Measurements from ENCODE around the gene GNG3.
"Not testable (repeated sequence)": the region's sequence is repeated elsewhere in the genome, so short reads cannot be mapped to it uniquely, and the experiment has no call there.

GNG3 gene

DNA sequence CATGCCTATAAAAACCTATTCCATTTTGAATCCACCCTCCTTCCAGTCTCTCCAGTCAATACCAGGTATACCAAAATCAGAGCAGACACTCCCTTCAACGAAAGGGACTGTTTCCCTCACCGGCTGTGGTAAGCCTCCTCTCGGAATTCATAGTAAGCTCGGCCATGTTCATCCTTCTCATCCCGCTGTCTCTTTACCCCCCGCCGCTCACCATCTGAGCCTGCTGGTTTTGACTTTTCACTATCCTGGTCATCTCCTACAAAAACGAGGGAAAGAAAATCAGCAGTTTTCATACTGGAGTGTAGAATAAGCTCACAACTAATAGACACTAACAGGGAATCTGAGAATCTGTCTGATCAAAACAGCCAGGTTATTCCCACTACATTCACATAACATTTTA is 16.7 kb downstream of the GNG3 start:
- no peak for DNase-seq

DNA sequence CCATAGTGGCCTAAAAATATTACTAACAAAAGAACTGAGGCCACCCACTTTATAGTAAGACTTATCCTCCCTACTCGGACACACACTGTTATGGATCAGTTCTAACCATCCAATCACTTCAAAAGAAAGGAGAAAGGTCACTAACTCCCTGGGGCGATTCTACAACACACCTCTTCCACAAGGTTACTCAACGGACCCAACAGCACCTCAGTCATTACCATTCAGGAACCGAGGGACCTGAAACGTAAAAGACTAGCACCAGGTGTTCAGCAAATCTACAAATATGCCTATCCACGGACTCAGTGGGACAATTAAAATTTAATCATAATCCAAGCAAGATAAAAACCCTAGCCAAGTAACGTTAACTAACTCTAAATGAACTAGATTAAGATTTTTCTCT is 18.2 kb downstream of the GNG3 start:
- no peak for DNase-seq

GRCh38 chr11:62726156-62726914 is 18.9 kb downstream of the GNG3 start:
- no peak for DNase-seq

- no peak for DNase-seq
Observed at GRCh38 chr11:62726915-62727164, 19.4 kb downstream of the GNG3 start.

DNA sequence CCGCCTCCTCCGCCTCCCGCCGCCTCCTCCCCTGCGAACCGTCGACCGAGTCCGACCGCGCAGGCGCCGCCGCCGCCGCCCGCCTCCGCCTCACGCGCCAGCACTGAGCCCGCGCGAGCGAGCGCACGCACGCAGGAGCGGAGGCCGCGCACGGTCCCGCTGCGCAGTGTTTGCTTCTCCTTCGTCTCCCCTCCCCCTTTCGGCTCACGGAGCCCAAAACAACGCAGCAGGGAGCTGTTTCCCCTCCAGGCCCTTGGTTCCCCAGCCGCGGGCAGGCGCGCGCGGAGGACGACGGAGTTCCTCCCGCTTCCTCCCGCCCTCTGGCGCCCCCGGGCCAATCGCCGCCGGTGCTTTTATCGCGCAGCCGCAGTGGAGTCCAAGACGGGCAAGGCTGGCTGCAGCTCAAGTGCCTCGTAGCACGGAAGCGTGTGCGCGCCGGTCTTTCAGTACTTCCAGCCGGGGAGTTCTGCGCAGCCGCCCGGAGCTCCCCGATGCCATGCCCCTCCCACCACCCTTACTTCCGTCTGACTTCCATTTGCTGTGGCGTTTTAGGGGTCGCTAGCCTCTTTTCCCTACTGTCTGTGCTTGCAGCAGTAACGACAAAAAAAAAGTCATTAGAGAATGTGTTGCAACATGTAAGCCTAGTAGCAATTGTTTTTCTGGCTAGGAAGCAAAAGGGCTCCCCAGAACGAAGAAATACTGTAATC is 19.8 kb downstream of the GNG3 start, which contains the start of gene HNRNPUL2:
Gene HNRNPUL2, minus strand, starts transcription at position 293 of the 707 bp plus-strand sequence. CDS start 301 bp downstream, outside the sequence.
- peak; percentile 99 for DNase-seq

- DNase-seq = peak; percentile 99
Observed at GRCh38 chr11:62727872-62728170, 20.3 kb downstream of the GNG3 start.

- peak; percentile 93 for DNase-seq
Observed at GRCh38 chr11:62728171-62728988, 20.9 kb downstream of the GNG3 start, which contains the start of gene TTC9C. TTC9C (plus strand) TSS chr11:62728486; CDS start chr11:62728849, 363 bp downstream.

- DNase-seq = not testable (repeated sequence)
Observed at GRCh38 chr11:62730076-62730475, 22.6 kb downstream of the GNG3 start.

DNA sequence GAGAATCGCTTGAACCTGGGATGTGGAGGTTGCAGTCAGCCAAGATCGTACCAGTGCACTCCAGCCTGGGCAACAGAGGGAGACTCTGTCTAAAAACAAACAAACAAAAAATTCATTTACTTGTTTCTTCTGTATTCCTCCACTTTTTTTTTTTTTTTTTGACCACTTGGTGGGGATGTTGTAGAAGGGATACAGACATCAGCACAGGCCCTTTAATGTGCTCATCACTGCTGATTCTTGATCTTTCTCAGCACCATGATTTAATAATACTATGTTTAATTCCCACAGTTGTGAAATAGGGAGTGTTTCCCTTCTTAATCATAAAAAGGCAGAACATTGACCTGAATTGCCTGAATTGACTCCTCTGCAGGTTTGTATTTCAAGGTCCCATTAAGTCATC is 25.4 kb downstream of the GNG3 start:
- peak; percentile 38 for DNase-seq

- DNase-seq = no peak
Observed at GRCh38 chr11:62737196-62737595, 29.7 kb downstream of the GNG3 start.

DNA sequence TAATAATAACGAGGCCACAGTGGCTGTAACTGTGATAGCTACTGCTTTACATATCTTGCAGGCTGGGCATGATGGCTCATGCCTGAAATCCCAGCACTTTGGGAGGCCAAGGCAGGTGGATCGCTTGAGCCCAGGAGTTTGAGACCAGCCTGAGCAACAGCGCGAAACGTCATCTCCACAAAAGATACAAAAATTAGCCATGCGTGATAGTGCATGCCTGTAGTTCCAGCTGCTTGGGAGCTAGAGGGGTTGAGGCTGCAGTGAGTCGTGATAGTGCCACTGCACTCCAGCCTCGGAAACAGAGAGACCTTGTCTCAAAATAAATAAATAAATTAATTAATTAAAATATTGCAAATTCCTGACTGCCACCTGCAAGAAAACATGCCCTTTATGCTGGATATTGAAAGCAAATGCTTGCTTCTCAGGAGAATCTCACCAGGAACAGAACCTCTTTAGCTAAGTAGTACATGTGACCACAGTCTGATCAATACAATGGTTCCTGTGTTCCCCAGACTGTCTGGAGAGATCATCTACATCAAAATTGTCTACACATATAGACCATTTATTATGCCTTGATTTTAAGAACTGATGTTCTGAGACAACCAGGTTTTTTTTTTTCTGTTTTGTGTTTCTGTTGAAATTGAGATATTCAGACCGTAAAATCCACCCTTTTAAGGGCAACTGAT is 40.1 kb downstream of the GNG3 start:
- DNase-seq = no peak

GRCh38 chr11:62749931-62750330 is 42.5 kb downstream of the GNG3 start:
- not testable (repeated sequence) for DNase-seq

DNA sequence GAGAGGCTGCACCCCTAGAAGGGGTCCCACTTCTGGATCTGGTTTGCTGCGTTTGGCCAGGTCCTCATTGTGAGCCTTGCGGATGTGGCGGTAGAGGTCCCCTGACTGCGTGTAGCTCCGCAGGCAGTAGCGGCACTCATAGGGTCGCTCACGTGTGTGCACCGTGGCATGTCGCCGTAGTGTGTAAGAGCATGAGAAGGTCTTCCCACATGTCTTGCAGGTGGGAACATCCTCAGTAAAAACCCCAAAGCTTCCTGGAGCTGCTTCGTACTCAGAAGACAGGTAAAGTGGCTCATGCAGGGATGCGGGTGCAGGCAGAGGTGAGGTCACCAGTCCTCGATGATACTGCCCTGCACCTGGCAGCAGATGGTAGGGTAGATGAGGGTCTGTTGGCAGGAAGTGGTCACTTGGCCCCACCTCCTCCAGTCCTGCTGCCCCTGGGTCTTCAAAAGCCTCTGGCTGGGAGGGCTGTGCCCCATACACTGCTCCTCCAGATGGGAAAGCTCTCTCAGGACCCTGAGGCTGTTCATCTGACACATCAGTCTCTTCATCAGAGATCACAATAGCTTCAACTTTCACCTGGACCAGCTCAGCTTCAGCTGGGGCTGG is 44.8 kb downstream of the GNG3 start:
- DNase-seq = no peak

DNA sequence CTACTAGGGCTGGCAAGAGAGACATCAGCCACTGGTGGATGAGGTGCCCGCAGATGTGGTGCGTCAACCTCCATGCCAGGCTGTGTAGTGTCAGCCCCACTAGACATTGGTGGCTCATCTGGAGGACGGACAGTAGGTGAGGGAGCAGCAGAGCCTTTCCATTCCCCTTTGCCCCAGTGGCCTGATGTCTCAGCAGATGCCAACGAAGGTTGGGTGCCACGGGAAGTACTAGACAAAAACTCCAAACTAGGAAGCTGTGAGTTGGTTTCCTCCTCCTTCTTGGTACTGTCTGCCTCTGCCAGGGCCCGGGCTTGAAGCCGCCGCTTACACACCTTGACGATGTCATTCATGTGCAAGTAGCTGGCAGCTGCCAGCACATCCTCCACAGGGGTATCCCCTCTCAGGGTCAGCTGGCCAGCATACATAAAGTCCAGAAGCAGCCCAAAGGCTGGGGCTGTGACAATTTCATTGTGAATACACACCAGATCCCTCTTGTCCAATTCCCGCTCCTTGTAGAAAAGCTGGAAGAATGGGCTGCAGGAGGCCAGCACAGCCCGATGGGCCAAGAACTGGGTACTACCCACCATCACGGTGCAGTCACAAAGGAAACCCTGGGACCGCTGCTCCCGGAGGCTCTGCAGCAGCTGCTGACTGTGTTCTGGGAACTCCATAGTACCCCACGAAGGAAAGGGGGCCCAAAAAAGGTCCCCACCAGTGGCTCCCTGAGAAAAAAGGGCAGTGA is 45.7 kb downstream of the GNG3 start:
- no peak for DNase-seq

GRCh38 chr11:62753736-62754603 is 46.5 kb downstream of the GNG3 start, which contains the start of gene ZBTB3:
ZBTB3 (minus strand) TSS chr11:62754160; CDS start chr11:62753664, 496 bp downstream.
- peak; percentile 99 for DNase-seq

- no peak for DNase-seq
Observed at GRCh38 chr11:62755086-62755615, 47.7 kb downstream of the GNG3 start.

DNA sequence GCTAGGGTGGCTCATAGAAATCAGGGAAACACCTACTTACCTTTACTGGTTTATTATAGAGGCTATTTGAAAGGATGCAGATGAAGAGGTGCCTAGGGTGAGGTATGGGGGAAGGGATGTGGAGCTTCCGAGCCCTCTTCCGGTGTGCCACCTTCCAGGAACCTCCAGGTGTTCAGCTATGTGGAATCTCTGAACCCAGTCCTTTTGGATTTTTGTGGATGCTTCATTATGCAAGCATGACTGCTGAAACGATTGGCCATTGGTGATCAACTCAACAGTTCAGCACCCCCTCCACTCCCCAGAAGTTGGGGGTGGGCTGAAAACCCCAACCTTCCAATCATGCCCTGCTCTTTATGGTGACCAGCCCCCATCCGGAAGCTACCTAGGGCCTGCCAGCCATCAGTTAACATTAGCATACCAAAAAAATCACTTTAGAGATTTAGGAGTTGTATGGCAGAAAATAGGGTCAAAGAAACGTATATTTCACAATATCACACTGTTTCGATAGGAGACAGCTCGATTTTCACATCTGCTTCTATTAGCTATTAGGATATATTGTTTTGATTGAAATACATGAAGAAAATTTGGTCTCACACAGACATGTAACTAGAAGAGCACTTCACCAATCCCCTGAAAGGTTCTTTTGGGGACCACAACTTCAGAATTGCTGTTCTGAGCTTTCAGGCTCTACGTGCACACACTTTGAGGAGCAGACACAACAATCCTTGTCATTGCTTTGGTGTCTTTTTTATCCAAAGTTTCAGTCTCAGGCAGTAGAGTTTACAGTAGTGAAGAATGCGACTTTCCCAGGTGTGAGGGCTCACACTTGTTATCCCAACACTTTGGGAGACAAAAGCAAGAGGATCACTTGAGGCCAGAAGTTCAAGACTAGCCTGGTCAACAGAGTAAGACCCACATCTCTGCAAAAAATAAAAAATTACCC is 50.6 kb downstream of the GNG3 start:
- DNase-seq = no peak

All from EL (cell line).